Stimulated activated naive CD4-positive, alpha-beta T cell (primary cell): ENCODE results near the gene HFE.
A peak's percentile ranks its signal among the peaks of the same experiment; 100 is the strongest.
"Not testable (repeated sequence)": the region's sequence is repeated elsewhere in the genome, so short reads cannot be mapped to it uniquely, and the experiment has no call there.

Source experiments
- DNase-seq, 6 experiments: peaks; one replicate each; lab custom pipeline; 2025; lab: John Stamatoyannopoulos, UW

The HFE gene, protein sequence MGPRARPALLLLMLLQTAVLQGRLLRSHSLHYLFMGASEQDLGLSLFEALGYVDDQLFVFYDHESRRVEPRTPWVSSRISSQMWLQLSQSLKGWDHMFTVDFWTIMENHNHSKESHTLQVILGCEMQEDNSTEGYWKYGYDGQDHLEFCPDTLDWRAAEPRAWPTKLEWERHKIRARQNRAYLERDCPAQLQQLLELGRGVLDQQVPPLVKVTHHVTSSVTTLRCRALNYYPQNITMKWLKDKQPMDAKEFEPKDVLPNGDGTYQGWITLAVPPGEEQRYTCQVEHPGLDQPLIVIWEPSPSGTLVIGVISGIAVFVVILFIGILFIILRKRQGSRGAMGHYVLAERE

DNA sequence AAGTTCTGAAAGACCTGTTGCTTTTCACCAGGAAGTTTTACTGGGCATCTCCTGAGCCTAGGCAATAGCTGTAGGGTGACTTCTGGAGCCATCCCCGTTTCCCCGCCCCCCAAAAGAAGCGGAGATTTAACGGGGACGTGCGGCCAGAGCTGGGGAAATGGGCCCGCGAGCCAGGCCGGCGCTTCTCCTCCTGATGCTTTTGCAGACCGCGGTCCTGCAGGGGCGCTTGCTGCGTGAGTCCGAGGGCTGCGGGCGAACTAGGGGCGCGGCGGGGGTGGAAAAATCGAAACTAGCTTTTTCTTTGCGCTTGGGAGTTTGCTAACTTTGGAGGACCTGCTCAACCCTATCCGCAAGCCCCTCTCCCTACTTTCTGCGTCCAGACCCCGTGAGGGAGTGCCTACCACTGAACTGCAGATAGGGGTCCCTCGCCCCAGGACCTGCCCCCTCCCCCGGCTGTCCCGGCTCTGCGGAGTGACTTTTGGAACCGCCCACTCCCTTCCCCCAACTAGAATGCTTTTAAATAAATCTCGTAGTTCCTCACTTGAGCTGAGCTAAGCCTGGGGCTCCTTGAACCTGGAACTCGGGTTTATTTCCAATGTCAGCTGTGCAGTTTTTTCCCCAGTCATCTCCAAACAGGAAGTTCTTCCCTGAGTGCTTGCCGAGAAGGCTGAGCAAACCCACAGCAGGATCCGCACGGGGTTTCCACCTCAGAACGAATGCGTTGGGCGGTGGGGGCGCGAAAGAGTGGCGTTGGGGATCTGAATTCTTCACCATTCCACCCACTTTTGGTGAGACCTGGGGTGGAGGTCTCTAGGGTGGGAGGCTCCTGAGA lies at the start of gene HFE:
Gene HFE (plus strand): TSS at position 146 of the 832 bp plus-strand sequence. CDS start 12 bp downstream, at position 158.
- peak in 3 of 6 experiments; percentile 15 to 41 (median 16) for DNase-seq

DNA sequence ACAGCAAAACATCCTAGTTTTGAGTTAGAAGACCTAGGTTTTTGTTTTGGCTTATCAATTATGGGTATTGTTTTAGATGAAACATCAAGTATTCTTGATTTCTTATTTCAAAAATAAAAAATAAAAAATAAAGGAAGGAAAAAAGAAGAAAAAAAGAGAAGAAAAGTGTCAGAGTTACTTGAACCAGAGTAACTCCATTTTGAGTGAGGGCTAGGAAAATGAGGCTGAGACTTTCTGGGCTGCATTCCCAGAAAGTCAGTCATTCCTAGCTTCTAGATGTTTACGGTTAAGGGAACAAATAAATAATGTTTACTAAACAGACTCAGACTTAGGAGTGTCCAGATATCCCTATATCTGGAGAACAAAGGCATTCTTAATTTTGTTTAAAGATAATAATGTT lies 45.3 kb upstream of the HFE start:
- no peak for DNase-seq

DNA sequence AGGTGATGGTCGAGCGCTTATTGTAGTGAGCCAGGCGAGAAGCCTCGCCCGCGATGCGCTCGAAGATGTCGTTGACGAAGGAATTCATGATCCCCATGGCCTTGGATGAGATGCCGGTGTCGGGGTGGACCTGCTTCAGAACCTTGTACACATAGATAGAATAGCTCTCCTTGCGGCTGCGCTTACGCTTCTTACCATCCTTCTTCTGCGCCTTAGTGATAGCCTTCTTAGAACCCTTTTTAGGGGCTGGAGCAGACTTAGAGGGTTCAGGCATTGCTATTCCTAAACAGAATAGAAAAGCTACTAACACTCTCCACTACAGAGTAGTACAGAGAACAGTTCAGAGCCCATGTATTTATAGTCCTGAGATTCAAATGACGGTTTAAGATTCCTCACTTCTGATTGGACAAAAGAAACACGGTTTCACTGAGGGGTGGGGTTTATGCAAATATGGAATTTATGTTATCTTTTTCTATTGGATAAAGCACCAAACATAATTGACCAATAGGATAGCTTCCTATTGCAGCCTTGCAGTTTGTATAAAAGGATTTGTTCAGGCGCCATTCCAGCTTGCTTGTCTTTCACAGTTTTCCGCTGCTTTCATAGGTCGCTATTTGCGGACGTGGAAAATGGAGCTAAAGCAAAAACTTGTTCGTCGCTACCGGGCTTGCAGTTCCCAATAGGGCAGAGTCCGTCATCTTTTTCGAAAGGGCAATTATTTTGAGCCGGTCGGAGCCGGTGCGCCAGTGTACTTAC lies 43.7 kb upstream of the HFE start:
- peak; percentile 53 to 95 (median 83) for DNase-seq

DNA sequence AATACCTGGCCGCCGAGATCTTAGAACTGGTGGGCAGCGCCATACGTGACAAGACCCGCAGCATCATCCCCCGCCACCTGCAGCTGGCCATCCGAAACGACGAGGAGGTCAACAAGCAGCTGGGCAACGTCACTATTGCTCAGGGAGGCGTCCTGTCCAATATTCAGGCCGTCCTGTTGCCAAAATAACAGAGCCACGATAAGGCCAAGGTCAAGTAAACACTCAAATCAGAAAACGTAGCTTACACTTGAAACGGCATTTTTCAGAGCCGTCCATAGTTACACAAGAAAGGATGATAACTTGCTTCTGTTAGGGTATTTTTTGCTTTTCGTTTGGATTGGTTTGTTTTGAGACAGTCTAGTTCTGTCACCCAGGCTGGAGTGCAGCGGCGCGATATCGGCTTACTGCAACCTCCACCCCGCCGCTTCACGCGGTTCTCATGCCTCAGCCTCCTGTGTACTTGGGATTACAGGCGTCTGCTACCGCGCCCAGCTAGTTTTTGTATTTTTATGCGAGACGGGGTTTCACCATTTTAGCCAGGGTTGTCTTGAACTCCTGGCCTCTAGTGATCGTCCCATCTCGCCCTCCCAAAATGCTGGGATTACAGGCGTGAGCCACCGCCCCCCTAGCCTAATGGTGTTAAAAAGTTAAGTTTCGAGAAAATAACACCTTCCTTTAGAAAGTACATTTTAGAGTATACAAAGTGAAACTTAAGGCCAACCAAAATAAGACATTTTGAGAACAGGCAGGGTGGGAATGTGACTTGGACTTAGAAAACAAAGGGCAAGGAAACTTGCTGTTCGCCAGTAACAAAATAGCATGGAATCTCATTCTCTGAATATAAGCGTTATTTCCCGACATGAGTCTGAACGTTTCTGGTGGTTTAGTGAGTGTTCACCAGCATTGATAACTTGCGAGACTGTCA lies 42.8 kb upstream of the HFE start:
- peak; percentile 23 to 84 (median 48) for DNase-seq

DNA sequence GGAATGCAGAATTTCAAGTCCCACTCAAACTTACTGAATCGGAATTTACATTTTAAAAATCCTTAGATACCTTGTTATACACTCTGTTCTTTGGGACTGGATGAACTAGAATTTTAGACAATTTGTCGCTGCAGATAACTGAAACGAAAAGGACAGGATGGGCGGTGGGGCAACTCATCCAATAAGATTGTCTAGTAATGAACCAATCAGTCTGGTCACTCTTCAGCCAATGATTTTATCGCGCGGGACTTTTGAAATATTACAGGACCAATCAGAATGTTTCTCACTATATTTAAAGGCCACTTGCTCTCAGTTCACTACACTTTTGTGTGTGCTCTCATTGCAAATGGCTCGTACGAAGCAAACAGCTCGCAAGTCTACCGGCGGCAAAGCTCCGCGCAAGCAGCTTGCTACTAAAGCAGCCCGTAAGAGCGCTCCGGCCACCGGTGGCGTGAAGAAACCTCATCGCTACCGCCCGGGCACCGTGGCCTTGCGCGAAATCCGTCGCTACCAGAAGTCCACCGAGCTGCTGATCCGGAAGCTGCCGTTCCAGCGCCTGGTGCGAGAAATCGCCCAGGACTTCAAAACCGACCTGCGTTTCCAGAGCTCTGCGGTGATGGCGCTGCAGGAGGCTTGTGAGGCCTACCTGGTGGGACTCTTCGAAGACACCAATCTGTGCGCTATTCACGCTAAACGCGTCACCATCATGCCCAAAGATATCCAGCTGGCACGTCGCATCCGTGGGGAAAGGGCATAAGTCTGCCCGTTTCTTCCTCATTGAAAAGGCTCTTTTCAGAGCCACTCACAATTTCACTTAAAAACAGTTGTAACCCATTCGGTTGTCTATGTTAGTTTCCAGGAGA lies 41.9 kb upstream of the HFE start:
- DNase-seq: peak; percentile 59 to 92 (median 82)

DNA sequence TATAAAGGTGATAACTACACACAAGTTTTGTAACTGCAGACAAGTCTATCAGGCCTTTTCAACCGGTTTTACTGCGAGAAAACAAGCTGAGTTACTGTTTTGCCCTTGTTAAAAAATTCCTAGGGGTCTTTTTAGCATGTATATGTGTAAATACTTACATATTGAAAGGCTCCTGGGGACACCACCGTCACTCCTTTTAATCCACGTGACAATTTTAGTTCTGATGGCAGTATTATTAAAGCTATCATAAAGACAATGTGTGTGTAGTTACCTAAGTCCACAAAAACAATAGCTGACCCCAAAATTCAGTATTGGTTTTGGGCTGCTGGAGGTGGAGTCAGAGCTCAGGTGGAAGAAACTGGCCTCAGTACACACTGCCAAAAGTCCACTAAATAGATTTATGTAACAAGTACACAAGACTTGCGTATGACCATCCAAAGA lies 41.3 kb upstream of the HFE start:
- no peak for DNase-seq

DNA sequence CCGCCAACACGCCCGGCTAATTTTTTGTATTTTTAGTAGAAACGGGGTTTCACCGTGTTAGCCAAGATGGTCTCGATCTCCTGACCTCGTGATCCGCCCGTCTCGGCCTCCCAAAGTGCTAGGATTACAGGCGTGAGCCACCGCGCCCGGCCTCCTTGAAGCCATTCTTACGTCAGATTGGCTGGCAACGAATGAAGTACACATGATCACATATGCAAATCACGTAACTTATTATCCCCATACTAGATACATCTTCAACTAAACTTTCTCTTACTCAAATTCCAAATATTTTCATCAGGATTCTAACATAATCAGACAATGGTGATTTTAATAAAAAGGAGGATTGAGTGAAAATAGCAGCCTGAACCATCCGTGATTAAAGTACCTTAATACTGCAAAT lies 39.9 kb upstream of the HFE start:
- not testable (repeated sequence) for DNase-seq

DNA sequence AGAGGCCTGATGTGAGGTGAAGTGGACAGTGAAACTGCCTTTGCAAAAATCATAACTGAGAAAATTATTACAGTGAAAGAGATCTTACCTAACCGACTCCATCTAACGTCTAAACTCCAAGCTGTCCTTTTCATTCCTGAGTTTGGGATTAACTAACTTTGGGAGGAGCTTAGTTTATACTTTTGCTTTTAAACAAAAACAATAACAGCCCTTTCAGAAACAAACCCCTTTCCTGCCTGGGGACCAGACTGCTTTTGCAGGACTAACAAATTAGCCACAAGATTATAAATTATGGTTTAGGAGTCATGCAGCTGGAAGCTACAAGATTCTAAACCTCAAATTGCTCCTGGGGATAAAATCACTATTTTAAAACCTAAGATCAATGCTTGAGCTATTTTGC lies 38.6 kb upstream of the HFE start:
- DNase-seq: no peak

DNA sequence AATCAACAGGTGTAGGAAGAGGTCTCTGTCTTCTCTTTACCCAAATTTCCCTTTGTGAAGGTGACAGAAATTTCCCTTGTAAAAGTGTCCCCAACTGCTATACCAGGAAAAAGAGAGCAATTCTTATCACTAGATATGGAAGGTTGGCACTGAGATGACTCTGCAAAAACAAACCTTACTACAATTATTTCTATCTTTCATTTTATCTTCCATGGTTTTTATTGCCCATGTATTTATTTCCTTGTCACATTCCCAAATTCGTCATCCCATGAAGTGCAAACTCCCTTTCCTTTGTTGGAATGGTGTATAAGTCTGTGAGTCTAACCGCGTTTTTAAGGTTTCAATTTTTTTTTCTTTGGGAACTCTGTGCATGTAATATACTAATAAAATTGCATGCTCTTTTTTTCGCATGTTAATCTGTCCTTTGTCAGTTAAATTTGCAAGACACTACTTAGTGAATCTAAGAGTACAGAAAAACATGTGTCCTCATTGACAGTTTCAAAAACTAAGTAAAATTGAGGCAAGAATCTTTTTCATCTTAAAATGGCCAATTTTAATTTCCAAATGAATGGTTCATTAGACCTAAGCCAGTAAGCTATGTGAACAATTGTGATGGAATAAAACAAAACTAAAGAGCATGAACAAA lies 35.4 kb upstream of the HFE start:
- DNase-seq: no peak

DNA sequence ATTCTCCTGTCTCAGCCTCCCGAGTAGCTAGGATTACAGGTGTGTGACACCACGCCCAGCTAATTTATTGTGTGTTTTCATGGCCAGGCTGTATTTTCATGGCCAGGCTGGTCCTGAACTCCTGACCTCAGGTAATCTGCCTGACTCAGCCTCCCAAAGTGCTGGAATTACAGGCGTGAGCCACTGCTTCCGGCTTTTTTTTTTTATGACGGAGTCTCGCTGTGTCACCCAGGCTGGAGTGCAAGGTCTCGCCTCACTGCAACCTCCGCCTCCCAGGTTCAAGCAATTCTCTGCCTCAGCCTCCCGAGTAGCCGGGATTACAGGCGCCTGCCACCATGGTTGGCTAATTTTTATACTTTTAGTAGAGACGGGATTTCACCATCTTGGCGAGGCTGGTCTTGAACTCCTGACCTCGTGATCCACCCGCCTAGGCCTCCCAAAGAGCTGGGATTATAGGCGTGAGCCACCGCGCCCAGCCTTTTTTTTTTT lies 34.4 kb upstream of the HFE start:
- not testable (repeated sequence) for DNase-seq

DNA sequence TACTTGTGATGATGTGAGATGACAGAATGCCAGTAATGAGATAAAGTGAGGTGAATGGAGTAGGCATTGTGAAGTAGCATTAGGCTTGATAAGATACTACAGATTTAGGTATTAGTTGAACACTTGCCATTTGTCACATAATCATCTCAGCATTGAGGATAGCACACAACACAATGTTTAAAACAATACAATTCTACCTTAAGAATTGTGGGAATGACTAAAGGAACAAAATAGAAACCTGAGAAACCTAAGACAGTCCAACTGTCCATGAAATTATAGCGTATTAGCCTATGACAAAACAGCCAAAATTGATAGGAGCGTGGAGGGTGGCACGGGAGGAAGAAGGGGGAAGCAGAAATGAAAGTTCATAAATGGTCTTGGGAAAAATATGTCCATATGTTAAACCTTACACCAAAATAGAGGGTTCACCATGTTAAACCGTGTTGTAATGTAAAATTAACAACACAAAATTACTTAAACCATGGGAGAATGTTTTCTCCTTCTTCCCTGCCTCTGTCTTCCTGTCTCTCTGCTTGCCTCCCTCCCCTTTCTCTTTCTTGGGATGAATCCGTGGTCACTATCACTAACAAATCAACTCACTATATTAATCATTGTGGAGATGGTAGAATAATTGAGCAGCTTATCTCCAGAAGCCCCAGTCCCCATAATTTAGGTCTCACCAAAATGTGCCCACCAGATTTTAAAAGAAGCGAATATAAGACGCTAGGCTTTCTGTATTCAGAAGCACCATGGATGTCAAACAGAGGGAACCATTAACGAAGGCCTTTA lies 33.0 kb upstream of the HFE start:
- DNase-seq: peak in 1 of 6 experiments; percentile 45

DNA sequence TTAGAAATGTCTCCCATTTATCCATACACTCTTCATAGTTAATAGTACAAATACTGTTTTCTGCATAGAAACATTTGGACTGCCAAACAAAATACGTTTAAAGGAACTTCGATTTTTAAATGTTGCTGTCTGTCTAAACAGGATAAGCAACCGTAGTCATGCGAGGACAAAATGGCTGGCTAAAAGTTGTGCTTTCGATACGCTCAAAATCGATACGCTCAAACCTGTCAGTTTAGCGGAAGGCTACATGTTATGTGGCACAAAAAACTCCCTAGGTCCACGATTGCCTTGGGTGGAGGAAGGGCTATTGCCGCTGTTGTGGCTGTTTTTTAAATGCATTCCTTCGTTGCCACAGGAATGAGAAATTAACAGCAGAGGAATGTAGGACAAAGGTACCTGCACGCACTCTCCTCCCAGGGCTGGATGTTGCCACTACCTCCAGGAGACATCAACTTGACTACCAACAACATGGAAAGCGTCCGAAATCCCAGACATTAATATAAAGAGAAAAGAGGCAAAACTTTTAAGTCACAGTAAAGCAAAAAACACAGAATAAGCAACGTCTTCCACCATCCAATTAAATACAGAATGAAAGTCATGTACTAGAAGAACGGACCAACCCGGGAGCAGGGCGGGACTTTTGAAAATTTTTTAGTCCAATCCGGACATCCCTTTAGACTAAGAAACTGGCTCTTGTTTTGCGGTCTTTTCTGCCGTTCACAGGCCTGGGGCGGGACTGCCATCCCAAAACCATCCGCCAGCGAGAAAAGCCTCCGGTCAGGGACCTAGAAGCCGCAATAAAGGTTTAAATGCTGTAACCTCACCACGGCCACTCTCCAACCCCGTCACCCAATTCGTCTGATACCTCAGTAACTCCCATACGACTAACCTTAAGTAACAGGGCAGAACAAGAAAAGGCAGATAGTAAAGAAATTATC lies 32.2 kb upstream of the HFE start:
- peak; percentile 78 to 92 (median 86) for DNase-seq

DNA sequence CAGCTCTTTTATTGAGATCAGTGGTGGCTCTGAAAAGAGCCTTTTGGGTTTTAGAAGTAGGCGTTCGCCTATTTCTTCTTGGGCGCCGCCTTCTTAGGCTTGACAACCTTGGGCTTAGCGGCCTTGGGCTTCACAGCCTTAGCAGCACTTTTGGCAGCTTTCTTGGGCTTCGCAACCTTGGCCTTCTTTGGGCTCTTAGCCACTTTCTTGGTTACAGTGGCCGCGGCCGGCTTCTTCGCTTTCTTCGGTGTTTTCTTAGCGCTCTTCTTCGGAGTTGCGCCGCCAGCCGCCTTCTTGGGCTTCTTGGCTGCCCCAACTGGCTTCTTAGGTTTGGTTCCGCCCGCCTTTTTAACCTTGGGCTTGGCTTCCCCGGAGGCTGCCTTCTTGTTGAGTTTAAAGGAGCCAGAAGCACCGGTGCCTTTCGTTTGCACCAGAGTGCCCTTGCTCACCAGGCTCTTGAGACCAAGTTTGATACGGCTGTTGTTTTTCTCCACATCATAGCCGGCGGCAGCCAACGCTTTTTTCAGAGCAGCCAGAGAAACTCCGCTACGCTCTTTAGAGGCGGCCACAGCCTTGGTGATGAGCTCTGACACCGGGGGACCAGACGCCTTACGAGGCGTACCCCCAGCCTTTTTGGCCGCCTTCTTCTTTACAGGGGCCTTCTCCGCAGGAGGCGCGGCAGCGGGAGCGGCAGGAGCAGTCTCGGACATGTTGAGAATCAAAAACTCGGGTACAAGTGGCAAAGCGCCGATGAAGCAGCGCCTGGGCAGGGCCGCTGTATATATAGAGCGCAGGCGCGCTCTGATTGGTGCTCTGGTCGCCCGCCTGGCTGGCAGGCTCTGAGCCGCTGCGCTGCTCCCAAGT lies 31.3 kb upstream of the HFE start:
- DNase-seq: peak; percentile 72 to 92 (median 83)

DNA sequence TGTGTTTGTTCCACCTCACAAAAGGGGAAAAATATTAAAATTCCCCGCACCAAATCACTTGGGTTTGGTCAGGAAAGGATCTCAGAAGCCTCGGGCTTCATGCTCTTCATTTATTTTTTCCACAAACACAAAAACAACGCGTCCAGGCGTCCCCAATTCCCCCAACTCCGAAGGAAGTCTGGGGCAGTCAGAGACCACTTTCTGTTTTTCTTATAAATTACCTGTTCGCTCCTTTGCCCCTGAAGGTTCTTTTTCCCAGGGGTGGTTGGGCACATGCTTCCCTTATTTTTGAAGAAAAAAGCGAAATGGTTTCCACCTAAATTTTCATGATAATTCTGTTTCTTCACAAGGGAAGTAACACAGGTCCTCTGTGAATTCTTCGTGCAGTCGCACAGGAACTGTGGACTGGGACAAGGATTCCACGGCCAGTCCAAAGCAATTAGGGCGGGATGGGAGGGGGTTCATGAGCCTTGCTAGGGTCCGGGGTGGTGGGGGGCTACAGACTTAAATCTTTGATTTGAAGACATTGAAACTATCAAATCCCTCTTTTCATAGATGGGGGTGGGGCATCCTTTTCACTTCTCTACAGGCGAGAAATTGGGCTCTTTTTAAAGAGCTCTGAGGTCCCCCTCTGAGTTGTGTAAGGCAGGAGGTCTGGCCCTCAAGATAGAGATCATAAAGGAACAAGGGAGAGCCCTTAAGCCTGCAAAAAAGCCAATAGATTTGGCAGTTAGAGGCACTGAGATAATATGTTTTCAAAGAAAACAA lies 30.5 kb upstream of the HFE start:
- DNase-seq: peak in 2 of 6 experiments; percentile 62 to 77

DNA sequence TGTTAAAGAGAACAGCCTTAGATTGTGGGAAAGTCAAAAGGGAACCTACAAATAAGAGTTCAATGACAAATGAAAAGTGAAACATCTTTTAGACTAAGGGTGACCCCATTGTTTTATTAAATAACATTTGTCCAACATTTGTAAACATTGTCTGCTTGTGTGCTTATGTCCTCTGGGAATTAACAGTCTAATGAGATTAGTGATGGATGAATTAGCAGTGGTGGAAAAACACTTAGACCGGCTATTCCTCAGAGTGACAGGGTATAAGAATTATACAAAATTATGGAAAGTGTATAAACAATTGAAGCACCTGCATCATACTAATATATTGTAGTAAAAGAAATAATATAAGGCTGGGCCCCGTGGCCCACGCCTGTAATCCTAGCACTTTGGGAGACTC lies 29.3 kb upstream of the HFE start:
- DNase-seq: no peak
